Activated T-cell treated with anti-CD3 and anti-CD28 coated beads for 4 hours (primary cell): ENCODE results near the gene TRIM9.
"Not testable (repeated sequence)": the region's sequence is repeated elsewhere in the genome, so short reads cannot be mapped to it uniquely, and the experiment has no call there.

Source experiments
- DNase-seq: peaks from one replicate; pipeline ENCODE4 v3.0.0-alpha.2; 2020

The TRIM9 gene

DNA sequence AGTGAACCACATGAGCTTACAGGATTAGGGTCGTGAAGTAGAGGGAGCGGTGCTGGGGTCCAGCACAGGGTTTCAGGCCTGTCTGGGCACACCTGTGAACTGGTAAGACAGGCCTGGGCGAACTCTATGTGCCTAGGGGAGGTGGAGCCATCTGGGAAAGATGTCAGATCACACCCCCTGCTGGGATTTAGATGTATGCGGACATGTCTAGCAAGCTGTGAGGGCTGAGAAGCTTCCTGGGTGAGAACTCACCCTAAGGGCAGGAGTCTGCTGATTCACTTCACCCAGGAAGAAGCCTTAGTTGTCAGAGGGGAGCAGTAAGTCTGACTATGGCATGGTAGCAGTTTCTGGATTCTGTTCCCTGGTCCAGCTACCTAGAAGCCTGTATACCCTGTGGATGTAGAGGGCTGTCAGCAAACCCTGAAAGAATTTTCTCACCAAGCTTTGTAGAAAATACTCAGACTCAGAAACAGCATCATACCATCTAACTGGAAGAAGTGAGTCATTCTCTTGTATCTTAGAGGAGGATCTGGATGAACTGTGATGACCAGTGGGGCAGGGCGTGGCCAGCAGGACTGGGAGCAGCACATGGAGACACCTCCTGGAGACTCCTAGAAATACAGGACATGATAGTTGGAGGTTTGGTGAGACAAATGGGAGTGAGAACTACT, 139.4 kb downstream of the TRIM9 start:
- no peak for DNase-seq

DNA sequence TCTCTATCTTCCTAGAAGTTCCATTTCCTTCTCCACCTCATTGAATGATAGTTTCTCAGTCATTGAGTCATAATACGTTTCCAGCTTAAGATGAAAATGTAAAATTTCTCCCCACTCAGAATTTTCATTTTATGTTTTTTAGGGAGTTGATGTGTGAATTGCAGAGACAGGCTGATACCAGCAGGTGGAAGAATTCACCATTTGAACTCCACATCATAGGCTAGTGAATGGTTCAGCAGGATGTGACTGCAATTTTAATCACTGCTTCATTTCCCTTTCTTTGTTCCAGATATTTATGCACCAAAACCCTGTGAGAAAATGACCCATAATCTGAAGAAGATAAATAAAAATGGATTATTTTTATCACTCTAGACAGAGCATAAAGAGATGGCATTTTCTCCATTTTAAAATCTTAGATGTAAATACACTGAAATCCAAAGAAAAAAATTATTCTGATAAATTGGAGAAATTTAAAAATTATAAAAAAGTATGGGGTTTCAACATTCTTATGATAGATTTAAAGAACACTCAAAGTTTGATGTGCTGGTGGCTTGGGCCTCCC, 140.0 kb downstream of the TRIM9 start:
- no peak for DNase-seq

DNA sequence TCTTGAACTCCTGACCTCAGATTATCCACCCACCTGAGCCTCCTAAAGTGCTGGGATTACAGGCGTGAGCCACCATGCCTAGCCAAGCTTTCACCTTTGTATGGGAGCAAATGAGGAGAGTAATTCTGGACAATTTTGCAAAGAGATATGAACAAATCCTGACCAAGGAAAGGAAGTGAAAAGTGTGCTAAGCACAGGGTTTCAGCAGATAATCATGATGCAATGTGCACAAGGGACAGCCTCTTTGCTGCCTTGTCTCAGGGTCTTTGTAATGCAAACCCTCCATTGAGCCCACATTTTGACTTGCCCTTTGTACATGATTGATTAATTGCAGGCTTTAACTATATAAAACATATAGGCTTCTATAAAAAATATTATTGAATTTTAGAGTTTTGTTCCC, 141.4 kb downstream of the TRIM9 start:
- DNase-seq, result no peak

DNA sequence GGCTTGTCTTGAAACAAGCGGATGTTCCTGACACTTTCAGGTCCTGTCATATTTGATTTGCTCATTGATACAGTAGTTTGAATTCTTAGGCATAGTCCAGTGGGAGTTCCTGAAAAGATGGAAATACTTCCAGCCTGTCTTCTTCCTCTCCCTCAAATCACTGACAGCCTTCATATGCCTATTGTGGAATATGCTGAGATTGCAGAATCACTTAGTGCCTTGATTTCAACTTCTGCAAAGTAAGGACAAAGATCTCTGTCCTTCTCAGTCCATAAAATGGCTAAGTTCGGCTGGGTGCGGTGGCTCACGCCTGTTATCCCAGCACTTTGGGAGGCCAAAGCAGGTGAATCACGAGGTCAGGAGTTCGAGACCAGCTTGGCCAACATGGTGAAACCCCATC, 143.9 kb downstream of the TRIM9 start:
- DNase-seq, result no peak

DNA sequence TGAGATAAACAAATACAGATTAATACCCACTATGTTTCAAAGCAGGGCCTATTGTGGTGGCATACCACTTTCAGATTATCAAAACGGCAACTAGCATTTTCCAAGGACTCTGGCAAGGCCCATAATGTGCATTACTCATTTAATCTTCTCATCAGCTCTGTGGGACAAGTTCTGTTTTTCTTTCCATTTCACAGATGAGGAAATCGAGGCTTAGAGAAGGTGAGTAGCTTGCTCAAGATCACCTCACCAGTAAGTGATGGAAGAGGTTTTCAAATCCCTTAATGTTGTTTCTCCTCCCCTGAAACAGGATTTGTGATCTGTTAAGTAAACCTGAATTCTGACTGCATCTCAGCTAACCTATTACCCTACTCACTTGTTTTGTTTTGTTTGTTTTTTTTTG, 146.7 kb downstream of the TRIM9 start:
- no peak for DNase-seq

DNA sequence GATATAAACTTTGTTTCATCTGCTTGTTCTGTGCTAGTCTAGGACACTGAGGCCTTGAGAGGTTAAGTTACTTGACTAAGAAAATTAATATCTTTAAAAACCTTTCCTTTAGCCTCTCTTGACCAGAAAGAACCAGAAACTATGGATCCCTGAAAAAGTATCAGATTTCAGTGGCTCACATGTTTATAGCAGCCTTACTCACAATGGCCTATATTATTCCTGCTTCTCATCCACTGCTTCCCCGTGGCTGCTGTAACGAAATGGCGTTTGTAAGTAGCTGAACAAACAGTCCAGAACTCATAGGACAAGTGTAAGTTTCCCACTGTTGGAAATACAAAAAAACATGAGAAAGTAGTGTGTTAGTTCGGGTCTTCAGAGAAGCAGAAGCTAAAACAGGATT, 147.5 kb downstream of the TRIM9 start:
- DNase-seq, result no peak

DNA sequence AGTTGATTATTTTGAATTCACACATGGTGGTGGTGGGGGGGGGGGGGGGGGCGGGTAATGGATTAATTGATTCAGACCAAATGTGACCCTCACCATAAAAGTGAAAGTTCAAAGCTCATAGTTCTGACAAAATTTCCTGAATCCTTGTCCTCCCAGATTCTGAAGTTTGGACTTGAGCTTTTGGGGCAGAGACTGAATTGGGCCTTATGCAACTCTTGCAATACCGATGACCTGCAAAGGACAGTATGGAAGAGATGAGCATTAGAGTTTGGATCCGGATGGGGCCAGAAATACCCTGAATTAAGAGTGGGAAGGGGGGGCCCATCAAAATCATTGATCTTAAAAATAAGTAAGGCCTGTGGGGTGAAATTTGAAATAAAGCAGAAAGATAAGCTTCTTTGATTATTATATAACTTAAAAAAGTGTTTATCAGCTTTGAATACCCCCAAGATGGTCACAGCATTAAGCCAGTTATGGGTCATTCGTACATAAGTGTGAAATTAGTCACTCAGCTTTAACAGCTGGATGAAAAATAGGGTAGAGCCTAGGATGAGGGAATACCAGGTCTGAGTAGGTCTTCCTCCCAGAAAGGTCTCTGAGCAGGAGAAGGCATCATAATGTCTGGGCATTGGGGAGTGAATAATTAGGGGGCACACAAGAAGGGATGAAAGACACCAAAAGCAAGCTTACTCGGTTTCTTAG, 148.5 kb downstream of the TRIM9 start:
- DNase-seq, result no peak

DNA sequence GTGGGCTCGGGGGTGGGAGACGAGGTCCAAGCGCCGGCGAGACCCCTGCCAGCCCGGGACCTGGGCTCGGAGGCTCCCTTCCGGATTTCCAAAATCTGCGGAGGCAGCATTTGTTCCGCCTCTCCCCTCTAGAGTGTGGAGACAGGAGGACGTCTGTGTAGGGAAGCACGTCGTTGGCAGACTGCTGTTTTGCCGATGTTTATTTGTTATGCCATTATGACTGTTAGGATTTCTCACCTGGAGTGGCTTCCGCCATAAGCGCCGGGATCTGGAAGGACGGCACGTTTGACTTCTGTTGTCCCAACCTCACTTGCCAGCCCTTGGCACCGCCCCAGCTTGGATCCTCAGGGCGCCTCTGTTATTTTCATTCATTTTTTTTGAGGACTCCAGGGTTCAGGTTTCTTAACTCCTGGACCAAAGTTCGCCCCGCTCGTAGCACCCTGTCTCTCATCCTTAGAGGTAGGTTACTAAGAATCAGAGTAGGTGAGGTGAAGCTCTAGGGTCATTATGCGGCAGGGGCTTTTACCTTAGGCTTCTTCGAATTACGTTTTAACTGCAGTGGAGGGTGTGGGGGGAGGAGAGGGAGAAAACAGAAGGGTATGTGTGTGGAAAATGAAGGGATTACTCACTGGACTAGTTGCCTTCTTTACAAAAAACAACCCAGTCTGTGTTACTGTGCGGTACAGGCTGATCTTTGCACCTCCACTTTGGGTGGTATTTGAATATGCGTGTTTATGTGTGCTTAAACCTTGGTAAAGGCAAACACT, 150.1 kb downstream of the TRIM9 start:
- no peak for DNase-seq

DNA sequence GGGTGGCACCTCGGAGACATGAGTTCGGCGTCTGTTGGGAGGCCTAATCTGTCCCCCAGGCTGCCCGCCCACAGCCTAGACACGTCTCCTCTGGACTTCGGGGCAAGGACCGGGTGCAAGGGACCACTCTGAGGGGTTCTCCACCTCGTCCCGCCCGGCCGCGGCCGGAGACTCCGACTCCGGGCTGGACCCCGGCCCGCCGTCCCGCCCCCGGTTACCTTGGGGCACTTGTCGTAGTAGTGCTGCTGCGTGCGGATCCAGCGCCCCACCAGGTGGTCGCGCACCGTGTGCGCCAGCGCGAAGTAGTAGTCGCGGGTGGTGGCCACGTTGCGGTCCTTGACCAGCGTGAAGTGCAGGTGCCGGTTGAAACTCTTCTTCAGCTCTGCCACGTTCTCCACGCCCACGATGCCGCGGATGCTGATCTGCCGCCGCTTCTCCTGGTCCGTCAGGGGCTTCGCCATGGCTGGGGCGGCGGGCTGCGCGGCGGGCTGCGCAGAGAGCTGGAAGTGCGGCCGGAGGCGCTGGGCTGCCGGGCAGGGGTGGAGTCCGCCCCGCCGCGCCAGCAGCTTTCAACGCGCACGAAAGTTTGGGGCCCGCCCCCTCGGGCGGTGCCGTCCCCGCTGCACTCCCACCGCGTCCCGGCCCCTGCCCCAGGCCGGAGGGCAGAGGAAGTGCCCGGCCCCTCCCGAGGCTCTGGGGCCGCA, 150.8 kb downstream of the TRIM9 start, which contains the start of gene PYGL:
Gene PYGL (minus strand): TSS at position 541 of the 704 bp plus-strand sequence. CDS start 80 bp downstream, at position 461.
- no peak for DNase-seq

DNA sequence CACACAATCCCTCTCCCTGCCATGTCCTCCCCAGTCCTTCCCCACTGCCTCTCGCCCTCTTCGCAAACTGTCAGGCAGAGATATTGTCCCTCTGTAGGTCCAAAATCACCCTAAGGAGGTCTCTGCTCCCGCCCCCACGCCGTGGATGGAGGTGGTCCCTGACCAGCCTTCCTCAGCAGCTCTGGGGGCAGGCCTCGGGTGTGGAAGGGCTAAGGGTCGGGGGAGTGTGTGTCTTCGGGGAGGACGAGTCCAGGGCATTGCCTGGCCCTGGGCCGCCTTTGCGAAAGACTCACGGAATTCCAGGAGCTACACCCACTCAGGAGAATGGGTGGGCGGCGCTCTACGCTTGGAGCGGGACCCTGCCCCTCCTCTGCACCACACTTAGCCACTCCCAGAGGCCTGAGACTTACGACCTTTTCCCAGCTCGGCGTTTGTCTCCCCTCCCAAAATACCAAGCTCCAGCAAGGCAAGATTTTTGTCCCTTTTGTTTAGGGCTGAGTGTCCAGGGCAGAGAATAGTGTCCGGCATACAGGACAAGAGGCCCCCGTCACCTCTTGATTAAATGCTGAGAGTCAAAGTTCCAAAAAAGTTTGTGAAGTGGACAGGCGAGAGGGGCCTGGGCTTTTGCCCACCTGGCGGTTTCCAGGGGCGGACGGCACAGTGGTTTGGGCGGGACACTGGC, 151.5 kb downstream of the TRIM9 start:
- no peak for DNase-seq

DNA sequence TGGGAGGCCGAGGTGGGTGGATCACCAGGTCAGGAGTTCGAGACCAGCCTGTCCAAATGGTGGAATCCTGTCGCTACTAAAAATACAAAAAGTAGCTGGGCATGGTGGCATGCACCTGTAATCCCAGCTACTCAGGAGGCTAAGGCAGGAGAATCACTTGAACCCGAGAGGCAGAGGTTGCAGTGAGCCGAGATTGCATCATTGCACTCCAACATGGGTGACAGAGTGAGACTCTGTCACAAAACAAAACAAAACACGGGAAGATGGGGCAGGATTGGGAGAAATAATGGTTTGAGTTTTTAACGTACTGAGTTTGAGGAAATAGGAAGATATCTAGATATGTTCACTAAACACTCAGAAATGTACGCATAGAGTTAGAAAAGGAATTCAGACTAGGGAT, 153.3 kb downstream of the TRIM9 start:
- not testable (repeated sequence) for DNase-seq

DNA sequence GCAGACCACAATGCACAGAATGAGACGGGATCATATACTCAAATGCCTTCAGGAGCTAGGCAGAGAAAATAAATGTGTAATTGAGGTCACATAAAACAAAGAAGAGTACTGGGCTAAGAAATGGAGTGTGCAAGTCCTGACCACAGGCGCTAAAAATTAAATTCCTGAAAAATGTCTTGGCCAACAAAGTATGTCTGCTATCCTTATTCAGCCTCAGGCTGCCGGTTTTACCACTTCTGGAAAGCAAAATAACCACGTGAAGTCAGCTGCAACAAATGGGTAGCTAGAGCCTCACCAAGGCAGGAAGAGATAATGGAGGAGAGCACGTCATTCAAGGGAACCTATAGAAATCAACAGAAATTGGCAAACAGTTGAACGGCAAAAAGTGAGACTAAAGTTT, 153.8 kb downstream of the TRIM9 start:
- no peak for DNase-seq

DNA sequence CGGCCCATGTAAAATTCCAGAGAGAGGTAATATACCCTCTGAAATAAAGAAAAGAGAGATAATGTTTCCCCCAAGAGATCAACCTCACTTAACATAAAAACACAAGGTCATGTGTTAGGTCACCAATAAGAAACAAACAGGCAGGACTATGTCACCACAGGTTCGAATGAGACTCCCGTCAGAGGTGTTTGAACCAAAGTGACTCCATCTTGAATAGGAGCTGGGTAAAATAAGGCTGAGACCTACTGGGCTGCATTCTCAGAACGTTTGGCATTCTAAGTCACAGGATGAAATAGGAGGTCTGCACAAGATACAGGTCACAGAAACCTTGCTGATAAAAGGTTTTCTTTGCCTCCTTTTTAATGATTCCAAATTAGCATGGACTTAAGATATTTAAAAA, 157.1 kb downstream of the TRIM9 start:
- no peak for DNase-seq

DNA sequence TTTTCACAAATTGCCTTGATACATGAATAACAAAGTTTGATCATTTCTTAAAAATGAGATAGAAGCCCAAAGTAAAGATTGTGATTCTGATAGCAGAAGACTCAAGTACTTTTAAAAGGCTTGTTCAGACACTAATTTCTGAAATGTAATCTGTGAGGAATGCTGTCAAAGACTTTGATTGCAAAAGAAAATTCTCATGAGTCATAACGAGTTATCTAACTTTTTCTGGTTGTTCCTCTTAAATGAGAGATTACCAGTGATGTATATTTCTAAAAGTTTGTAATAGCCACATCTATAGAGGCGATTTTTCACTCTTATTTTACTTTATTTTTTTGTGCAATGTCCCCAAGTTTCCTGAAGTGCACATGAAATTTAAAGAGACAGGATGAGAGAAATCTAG, 157.6 kb downstream of the TRIM9 start:
- DNase-seq, result no peak

DNA sequence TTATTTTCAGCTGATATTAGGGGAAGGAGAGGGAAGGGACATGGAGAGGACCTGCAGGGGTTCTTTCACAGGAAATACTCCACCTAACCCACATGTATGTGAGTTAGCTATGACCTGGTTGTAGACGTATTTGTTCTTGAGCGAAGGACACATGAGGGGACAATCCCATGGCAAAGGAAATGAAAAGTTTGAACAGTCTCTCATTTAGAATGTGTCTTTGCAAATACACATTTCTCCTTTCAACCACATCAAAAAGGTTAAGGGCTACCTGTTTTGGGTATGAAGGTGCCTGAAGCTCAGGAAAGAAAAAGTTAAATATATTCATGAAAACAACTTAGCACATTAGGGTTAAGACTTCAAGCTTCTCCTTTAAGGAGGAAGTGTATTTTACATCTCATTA, 158.0 kb downstream of the TRIM9 start:
- DNase-seq, result no peak

DNA sequence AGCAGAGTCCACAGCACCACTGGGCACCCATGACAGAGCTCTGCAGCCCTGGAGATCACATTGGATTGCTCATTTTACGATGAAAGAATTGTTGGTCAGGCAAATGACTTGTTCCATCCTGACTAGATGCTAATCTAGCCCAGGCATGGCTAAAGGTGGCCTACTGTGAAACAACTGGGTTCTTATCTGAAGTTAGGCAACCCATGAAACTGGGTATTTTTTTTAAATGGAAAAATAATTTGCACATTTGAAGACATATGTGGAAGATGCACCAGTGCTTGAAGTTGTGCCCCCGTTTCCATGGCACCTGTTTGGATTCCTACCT, 158.9 kb downstream of the TRIM9 start:
- DNase-seq, result no peak

DNA sequence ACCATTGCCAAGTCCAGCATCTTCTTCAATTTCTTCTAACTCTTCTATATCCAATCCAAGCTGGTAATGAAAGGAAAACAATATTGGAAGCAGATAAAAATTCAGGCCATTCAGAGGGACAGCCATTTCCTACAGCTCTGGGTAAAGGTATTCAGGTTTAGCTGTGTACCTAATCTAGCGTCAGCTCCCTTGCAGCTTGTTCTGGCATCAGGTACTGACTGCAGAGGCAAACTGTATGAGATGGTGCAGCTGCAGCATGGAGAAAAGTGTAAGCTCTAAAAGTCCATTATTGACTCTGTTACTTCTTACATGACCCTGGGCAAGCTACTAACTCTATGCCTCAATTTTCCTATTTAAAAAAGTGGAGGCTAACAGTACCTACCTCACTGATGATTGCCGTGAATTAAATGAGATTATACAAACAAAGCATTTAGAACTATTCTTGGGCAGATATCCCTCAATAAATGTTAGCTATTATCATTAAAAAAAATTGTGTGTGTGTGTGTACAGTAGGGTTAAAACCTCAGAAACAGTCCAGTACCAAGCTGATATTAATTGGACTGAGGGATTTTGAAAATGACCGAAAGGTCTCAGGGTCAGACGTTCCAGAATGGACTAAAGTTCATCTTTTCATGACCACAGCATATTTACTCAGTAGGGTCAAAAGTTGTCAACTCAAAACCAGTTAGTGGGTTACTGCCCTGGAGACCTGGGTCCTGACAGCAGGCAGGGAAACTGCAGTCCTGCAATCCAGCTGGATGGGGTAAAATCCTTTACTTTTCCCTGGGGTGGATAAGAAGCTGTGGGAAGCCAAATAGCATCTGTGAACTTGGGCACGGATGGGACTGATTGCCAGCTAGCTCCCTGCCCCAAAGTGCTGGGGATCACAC, 159.5 kb downstream of the TRIM9 start:
- DNase-seq, result no peak

DNA sequence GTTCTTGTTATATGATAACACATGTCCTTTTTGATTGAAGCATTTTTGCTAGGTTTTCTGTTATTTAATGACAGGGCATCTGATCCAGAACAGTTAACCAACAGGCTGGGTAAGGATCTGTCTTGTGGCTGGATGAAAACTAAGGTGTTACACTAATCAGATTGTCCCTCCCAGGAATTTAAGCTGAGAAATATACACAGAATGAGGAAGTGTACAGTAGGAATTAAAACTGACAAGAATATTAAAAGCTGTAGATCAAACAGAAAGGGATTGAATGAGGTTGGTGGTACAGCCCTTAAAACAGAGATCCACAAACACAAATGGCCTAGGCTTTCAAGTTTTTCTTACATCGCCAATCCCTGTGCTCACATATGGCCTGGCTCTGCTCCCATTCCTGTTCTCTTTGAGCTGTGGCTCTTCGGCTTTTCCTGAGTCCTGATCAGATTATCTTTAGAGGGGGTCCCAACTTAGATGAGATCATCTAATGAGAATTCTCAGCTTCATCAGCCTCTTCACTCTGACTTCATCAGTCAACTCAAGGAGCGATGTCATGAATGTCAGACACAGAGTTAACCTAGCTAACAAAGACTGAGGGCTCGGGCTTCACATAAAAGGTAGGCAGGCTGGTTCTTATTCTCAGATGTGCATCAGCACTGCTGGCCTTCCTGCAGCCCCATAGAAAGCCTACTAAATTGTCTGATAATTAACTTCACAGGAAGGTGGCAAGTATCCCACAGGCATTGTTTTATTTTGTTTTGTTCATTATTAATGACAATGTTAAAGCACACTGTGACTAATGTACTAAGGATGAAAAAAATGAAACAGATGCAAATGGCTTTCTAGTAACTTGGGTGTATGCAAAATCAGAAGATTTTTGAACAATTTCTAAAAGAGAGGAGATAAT, 162.1 kb downstream of the TRIM9 start:
- DNase-seq, result no peak

DNA sequence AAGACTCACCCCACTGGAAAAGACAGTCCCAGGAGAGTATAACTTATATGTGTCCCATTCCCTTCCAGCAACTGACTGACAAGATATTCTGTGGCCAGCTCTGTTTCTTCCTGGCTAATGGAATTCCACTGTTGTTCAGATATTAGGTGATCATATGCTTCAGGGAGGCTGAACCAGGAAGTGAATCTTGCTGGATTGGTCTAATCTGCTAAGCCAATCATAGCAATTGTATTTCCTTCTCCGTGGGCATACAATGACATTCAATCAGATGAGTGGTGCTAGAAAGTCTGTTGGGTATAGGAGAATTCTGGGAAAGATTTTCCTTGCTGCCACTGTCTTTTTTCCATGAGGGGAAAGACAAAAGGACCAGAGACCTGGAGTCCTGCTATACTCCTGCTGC, 162.7 kb downstream of the TRIM9 start:
- DNase-seq, result no peak

DNA sequence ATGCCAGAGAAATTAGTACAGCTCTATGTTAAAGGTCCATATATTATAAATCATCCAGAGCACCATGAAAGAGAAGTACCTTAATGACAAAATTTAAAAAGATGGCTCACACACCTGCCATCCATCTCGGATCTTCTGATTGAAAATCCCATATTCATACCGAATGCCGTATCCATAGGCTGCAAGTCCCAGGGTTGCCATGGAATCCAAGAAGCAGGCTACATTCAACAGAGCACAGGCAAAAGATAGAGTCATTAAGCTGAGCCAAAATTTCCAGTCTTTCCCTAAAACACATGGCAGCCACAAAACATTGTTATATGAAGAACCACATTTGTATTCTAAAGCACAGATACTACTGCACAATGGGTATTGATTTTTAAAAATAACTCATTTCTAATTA, 163.3 kb downstream of the TRIM9 start:
- DNase-seq, result no peak
